ENCODE results near the gene PLEKHG4.

- TF ChIP-seq CTCF (conservative IDR thresholded peaks at IDR 0.05) = no peak
- no peak for TF ChIP-seq EZH2 (IDR thresholded peaks at IDR 0.05; ENCODE audit: low read depth)
Measured at GRCh38 chr16:67310561-67310960, 31.2 kb downstream of the PLEKHG4 start.

All from PC-9 (cell line).